ENCODE data around the gene CDIPT. TPM values are rescaled to one million over a fixed set of nuclear protein-coding genes. Genes with fewer than 3 reads are reported as not detected.
A peak's percentile ranks its signal among the peaks of the same experiment; 100 is the strongest.

CDIPT gene
- total RNA-seq, 1 donor from 2014 or later = 21.0 TPM

GRCh38 chr16:29830774-29831173, 32.3 kb downstream of the CDIPT start:
- Histone ChIP-seq H3K27ac (no peak overlapping the region), H3K27me3 (no peaks in the 10 kb centered on the region), H3F3A (ENCODE audit: low read depth) (peaks cover 4% of the 10 kb centered on the region), H3K79me2 (ENCODE audit: low read depth) (no peaks in the 10 kb centered on the region), H4K20me1 (ENCODE audit: low read depth) (no peaks in the 10 kb centered on the region), H3K36me3 (no peaks in the 10 kb centered on the region), H3K4me3 (no peak overlapping the region), H3K9ac (no peak overlapping the region), H3K4me2 (no peak overlapping the region), H3K4me1 (peaks cover 4% of the 10 kb centered on the region), H3K9me3 (ENCODE audit: low read depth) (no peaks in the 10 kb centered on the region), H2AFZ (replicated peaks) (no peak overlapping the region)
- H3K36me3 Mint-ChIP-seq = no peaks in the 10 kb centered on the region
- H3K4me3 Mint-ChIP-seq = peak overlapping the region; percentile 18
- H3K27ac Mint-ChIP-seq = no peak overlapping the region
- peaks cover 6% of the 10 kb centered on the region for H3K4me1 Mint-ChIP-seq
- DNase-seq (ENCODE audit: low spot score) = no peak
- no peaks in the 10 kb centered on the region for H3K9me3 Mint-ChIP-seq
- TF ChIP-seq CTCF (IDR thresholded peaks at IDR 0.05) (no peak), EZH2 (IDR thresholded peaks at IDR 0.05) (no peak)
- H3K27me3 Mint-ChIP-seq (ENCODE audit: insufficient read depth, low read depth) = peaks cover 5% of the 10 kb centered on the region

- no peak for DNase-seq (ENCODE audit: low spot score)
- Mint-ChIP-seq H3K36me3 (no peaks in the 10 kb centered on the region), H3K27ac (no peak overlapping the region), H3K4me3 (no peak overlapping the region), H3K9me3 (no peaks in the 10 kb centered on the region), H3K27me3 (ENCODE audit: insufficient read depth, low read depth) (peaks cover 12% of the 10 kb centered on the region), H3K4me1 (peaks cover 16% of the 10 kb centered on the region)
- no peaks in the 10 kb centered on the region for H3K9me3 ChIP-seq (ENCODE audit: low read depth)
- H3K4me1 ChIP-seq = peaks cover 14% of the 10 kb centered on the region
- no peaks in the 10 kb centered on the region for H3K79me2 ChIP-seq (ENCODE audit: low read depth)
- no peaks in the 10 kb centered on the region for H4K20me1 ChIP-seq (ENCODE audit: low read depth)
- H3K4me3 ChIP-seq = no peak overlapping the region
- no peak overlapping the region for H2AFZ ChIP-seq (replicated peaks)
- H3K36me3 ChIP-seq = no peaks in the 10 kb centered on the region
- H3K4me2 ChIP-seq = no peak overlapping the region
- no peak overlapping the region for H3K27ac ChIP-seq
- no peak overlapping the region for H3K9ac ChIP-seq
- no peaks in the 10 kb centered on the region for H3K27me3 ChIP-seq
- no peak for TF ChIP-seq EZH2phosphoT487 (IDR thresholded peaks at IDR 0.05)
- TF ChIP-seq CTCF (IDR thresholded peaks at IDR 0.05) = no peak
- no peak for TF ChIP-seq EZH2 (IDR thresholded peaks at IDR 0.05)
- peaks cover 35% of the 10 kb centered on the region for H3F3A ChIP-seq (ENCODE audit: low read depth)
Measured at GRCh38 chr16:29826342-29826695, 36.7 kb downstream of the CDIPT start.

- Mint-ChIP-seq H3K27me3 (ENCODE audit: insufficient read depth, low read depth) (peaks cover 12% of the 10 kb centered on the region), H3K4me1 (peaks cover 21% of the 10 kb centered on the region), H3K27ac (peak overlapping the region; percentile 43), H3K36me3 (no peaks in the 10 kb centered on the region), H3K9me3 (no peaks in the 10 kb centered on the region), H3K4me3 (no peak overlapping the region)
- peaks cover 43% of the 10 kb centered on the region for H3F3A ChIP-seq (ENCODE audit: low read depth)
- no peaks in the 10 kb centered on the region for H3K9me3 ChIP-seq (ENCODE audit: low read depth)
- no peaks in the 10 kb centered on the region for H3K79me2 ChIP-seq (ENCODE audit: low read depth)
- H3K27ac ChIP-seq = peak overlapping the region; percentile 8
- TF ChIP-seq EZH2 (IDR thresholded peaks at IDR 0.05) (no peak), EZH2phosphoT487 (IDR thresholded peaks at IDR 0.05) (no peak), CTCF (IDR thresholded peaks at IDR 0.05) (no peak)
- no peak overlapping the region for H3K4me3 ChIP-seq
- DNase-seq (ENCODE audit: low spot score) = peak; percentile 41
- H3K4me1 ChIP-seq = peaks cover 14% of the 10 kb centered on the region
- H3K9ac ChIP-seq = no peak overlapping the region
- H3K27me3 ChIP-seq = no peaks in the 10 kb centered on the region
- peaks cover 3% of the 10 kb centered on the region for H4K20me1 ChIP-seq (ENCODE audit: low read depth)
- no peak overlapping the region for H2AFZ ChIP-seq (replicated peaks)
- H3K4me2 ChIP-seq = no peak overlapping the region
- no peaks in the 10 kb centered on the region for H3K36me3 ChIP-seq
Measured at GRCh38 chr16:29825145-29826044, 37.6 kb downstream of the CDIPT start.
